Stomach smooth muscle (tissue), 2 donors: Measurements from ENCODE around the gene EHHADH.

Experiments used
- H3K27ac ChIP-seq: one replicate; pipeline ENCODE4 v1.7.0; 2013; ENCODE audit warnings: mild to moderate bottlenecking, low read length, inconsistent platforms
- H3K27me3 ChIP-seq, 2 donors: one replicate each; pipeline ENCODE4 v1.7.0; 2013; ENCODE audit warnings: low read length in 2 of 2; ENCODE audit not compliant: insufficient read depth in 2 of 2, control insufficient read depth in 1 of 2
- H3K36me3 ChIP-seq, 2 donors: one replicate each; pipeline ENCODE4 v1.7.0; 2013; ENCODE audit warnings: low read length in 2 of 2; ENCODE audit not compliant: control insufficient read depth in 2 of 2, insufficient read depth in 2 of 2
- H3K4me1 ChIP-seq: one replicate; pipeline ENCODE4 v1.7.0; 2013; ENCODE audit warnings: low read length; ENCODE audit not compliant: control insufficient read depth, insufficient read depth
- H3K4me3 ChIP-seq, 2 donors: one replicate each; pipeline ENCODE4 v1.7.0; 2013; ENCODE audit warnings: low read length in 2 of 2
- H3K9ac ChIP-seq, 2 donors: one replicate each; pipeline ENCODE4 v1.7.0; 2013; ENCODE audit warnings: low read length in 2 of 2, mild to moderate bottlenecking in 1 of 2
- H3K9me3 ChIP-seq, 2 donors: one replicate each; pipeline ENCODE4 v1.7.0; 2013; ENCODE audit warnings: low read length in 2 of 2; ENCODE audit not compliant: control insufficient read depth in 2 of 2
- donor health status: healthy.
- donor health status: Pancreatic carcinoma.

EHHADH gene

GRCh38 chr3:185215873-185216606 lies 37.8 kb downstream of the EHHADH start:
- Histone ChIP-seq H3K27ac (no peak overlapping the region), H3K27me3 (no peaks in the 10 kb centered on the region), H3K4me1 (no peaks in the 10 kb centered on the region), H3K4me3 (peak overlapping the region in 1 of 2 donors; percentile 30), H3K9ac (peak overlapping the region; percentile 3 to 9), H3K9me3 (no peaks in the 10 kb centered on the region), H3K36me3 (no peaks in the 10 kb centered on the region)

- Histone ChIP-seq H3K36me3 (no peaks in the 10 kb centered on the region), H3K9me3 (no peaks in the 10 kb centered on the region), H3K27ac (no peak overlapping the region), H3K27me3 (no peaks in the 10 kb centered on the region), H3K9ac (no peak overlapping the region), H3K4me3 (no peak overlapping the region), H3K4me1 (no peaks in the 10 kb centered on the region)
Measured at GRCh38 chr3:185212559-185212958, 41.3 kb downstream of the EHHADH start.

- H3K27me3 ChIP-seq = no peaks in the 10 kb centered on the region
- no peak overlapping the region for H3K27ac ChIP-seq
- no peak overlapping the region for H3K4me3 ChIP-seq
- no peaks in the 10 kb centered on the region for H3K36me3 ChIP-seq
- H3K9me3 ChIP-seq = no peaks in the 10 kb centered on the region
- H3K9ac ChIP-seq = no peak overlapping the region
- H3K4me1 ChIP-seq = no peaks in the 10 kb centered on the region
Measured at GRCh38 chr3:185212086-185212485, 41.8 kb downstream of the EHHADH start.

GRCh38 chr3:185210621-185211142 lies 43.2 kb downstream of the EHHADH start:
- Histone ChIP-seq H3K4me3 (no peak overlapping the region), H3K4me1 (no peaks in the 10 kb centered on the region), H3K27me3 (no peaks in the 10 kb centered on the region), H3K36me3 (no peaks in the 10 kb centered on the region), H3K9me3 (no peaks in the 10 kb centered on the region), H3K9ac (no peak overlapping the region), H3K27ac (no peak overlapping the region)

- Histone ChIP-seq H3K4me1 (no peaks in the 10 kb centered on the region), H3K36me3 (no peaks in the 10 kb centered on the region), H3K9me3 (no peaks in the 10 kb centered on the region), H3K27ac (no peak overlapping the region), H3K27me3 (no peaks in the 10 kb centered on the region), H3K9ac (no peak overlapping the region), H3K4me3 (no peak overlapping the region)
Measured at GRCh38 chr3:185208823-185209222, 45.0 kb downstream of the EHHADH start.

GRCh38 chr3:185207931-185208746 lies 45.7 kb downstream of the EHHADH start:
- H3K4me1 ChIP-seq = no peaks in the 10 kb centered on the region
- no peak overlapping the region for H3K9ac ChIP-seq
- no peak overlapping the region for H3K27ac ChIP-seq
- no peak overlapping the region for H3K4me3 ChIP-seq
- H3K27me3 ChIP-seq = no peaks in the 10 kb centered on the region
- H3K36me3 ChIP-seq = no peaks in the 10 kb centered on the region
- no peaks in the 10 kb centered on the region for H3K9me3 ChIP-seq

GRCh38 chr3:185207481-185207880 lies 46.4 kb downstream of the EHHADH start:
- Histone ChIP-seq H3K27me3 (no peaks in the 10 kb centered on the region), H3K4me1 (no peaks in the 10 kb centered on the region), H3K4me3 (no peak overlapping the region), H3K9me3 (no peaks in the 10 kb centered on the region), H3K27ac (no peak overlapping the region), H3K9ac (no peak overlapping the region), H3K36me3 (no peaks in the 10 kb centered on the region)

- Histone ChIP-seq H3K36me3 (peaks cover 0 to 4% of the 10 kb centered on the region in 2 donors), H3K4me3 (no peak overlapping the region), H3K9me3 (no peaks in the 10 kb centered on the region), H3K27me3 (no peaks in the 10 kb centered on the region), H3K4me1 (no peaks in the 10 kb centered on the region), H3K27ac (no peak overlapping the region), H3K9ac (no peak overlapping the region)
Measured at GRCh38 chr3:185205865-185206264, 48.0 kb downstream of the EHHADH start.

- Histone ChIP-seq H3K27ac (no peak overlapping the region), H3K4me3 (no peak overlapping the region), H3K36me3 (peaks cover 0 to 4% of the 10 kb centered on the region in 2 donors), H3K27me3 (no peaks in the 10 kb centered on the region), H3K4me1 (no peaks in the 10 kb centered on the region), H3K9me3 (no peaks in the 10 kb centered on the region), H3K9ac (no peak overlapping the region)
Measured at GRCh38 chr3:185204894-185205293, 49.0 kb downstream of the EHHADH start.

- H3K36me3 ChIP-seq = peaks cover 0 to 4% of the 10 kb centered on the region in 2 donors
- no peak overlapping the region for H3K9ac ChIP-seq
- H3K4me3 ChIP-seq = no peak overlapping the region
- H3K4me1 ChIP-seq = no peaks in the 10 kb centered on the region
- no peaks in the 10 kb centered on the region for H3K9me3 ChIP-seq
- no peak overlapping the region for H3K27ac ChIP-seq
- no peaks in the 10 kb centered on the region for H3K27me3 ChIP-seq
Measured at GRCh38 chr3:185200639-185201038, 53.2 kb downstream of the EHHADH start.

GRCh38 chr3:185199671-185200070 lies 54.2 kb downstream of the EHHADH start:
- Histone ChIP-seq H3K9ac (no peak overlapping the region), H3K4me3 (no peak overlapping the region), H3K36me3 (peaks cover 0 to 4% of the 10 kb centered on the region in 2 donors), H3K4me1 (no peaks in the 10 kb centered on the region), H3K27ac (no peak overlapping the region), H3K9me3 (no peaks in the 10 kb centered on the region), H3K27me3 (no peaks in the 10 kb centered on the region)
